HG03175 (cell line): Measurements from ENCODE around the gene PPP1R14D.

Experiments used
- ATAC-seq: cut with Tn5 transposase; IDR thresholded peaks from one replicate; pipeline ENCODE4 v1.9.1; 2021; ENCODE audit warnings: mild to moderate bottlenecking, moderate library complexity; ENCODE audit not compliant: unreplicated experiment

Gene PPP1R14D

DNA sequence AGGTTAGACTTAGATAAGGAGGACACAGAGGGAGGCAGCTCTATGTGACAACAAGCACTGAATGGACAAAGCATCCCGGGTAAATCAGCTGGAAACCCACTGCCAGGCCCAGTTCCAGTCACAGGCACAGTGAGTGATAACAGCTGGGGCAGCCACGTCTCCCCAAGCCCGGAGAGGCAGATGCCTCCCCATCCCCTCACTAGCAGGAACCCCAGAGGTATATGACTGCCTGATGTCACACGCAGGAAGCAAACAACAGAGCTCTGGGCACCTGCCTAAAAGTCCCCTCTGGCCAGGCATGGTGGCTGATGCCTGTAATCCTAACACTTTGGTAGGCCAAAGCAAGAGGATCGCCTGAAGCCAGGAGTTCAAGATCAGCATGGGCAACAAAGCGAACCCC is 40.5 kb downstream of the PPP1R14D start:
- no peak for ATAC-seq

DNA sequence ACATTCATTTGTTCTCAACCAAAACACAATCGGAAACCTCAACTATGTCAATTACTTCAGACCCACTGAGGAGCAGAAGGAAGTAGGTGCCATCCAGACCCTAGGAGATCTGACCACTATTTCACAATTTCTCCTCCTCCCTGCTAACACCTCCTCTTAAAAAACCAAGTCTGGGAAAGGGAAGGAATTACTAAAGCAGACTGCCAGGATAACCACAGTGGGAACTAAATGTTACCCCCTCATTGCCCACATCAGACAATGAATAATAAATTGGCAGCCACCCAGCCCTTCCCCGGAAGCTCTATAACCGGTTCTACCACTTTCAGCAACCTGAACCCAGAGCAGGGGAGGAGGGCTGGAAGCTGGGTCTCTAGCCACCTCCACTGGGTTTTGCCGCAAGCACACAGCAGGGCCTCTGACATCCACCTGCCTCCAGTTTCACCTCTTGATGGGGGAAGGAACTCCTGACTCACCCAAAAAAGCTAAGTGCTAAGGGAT is 41.1 kb downstream of the PPP1R14D start:
- ATAC-seq: no peak

DNA sequence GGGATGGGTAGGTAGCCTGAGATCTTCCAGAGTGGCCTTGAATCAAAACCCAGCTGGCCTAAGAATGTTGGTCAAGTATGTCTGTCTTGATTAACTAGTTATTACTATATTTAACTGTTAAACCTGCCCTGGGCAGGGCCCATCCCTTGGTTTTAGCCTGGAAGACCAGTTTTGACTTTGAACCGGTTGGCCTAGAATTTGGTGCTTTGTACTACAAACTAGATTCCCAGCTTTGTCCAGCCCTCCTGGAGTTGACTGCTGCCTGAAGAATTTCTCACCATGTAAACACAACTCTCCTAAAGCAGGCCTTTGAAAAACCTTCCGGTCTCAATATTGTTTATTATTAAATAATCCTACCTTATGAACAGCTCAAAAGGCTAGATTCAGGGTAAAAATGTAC is 42.7 kb downstream of the PPP1R14D start:
- no peak for ATAC-seq

DNA sequence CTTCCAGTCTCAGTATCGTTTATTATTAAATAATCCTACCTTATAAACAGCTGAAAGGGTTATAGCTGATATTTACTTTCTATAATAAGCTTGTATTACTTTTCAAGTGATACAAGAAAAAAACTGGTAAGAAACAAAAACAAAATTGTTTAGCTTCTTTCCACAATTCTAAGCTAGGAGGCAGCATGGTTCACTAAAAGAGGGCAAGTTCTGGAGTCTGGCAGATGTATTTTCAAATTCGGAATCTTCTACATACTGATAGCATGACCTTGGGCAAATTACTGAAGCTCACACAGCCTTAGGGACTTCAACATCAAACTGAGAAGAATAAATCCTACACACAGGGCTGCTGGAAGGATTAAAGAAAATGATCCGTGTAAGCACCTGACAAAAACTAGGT is 43.3 kb downstream of the PPP1R14D start:
- no peak for ATAC-seq

DNA sequence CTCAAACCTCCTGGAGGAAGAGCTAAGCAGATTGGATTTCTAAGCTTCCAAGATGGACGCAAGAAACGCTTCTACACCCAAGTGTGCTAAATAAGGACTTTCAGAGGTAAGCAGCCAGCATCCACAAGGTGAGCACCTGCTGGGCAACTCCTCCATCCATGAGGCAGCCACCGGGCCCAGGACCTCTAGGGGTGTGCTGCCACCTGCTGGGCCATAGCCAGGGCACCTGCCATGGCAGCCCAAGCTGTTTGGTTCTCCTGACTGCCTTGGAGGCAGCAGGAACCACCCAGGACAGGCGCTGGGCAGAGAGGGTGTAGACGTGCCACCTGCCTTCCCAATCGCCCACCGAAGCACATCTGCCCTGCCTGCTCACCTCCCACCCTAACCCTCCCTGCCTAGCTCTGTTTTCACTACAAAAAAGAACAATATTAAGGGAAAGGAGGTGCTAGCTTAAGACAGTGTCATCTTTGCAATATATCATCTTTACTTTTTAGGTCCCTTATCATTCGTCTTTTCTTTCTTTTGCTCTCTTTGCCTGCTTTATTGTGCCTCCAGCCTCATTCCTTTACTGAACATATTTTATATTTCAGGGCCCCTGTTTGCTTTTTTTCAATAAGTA is 45.8 kb downstream of the PPP1R14D start:
- no peak for ATAC-seq

DNA sequence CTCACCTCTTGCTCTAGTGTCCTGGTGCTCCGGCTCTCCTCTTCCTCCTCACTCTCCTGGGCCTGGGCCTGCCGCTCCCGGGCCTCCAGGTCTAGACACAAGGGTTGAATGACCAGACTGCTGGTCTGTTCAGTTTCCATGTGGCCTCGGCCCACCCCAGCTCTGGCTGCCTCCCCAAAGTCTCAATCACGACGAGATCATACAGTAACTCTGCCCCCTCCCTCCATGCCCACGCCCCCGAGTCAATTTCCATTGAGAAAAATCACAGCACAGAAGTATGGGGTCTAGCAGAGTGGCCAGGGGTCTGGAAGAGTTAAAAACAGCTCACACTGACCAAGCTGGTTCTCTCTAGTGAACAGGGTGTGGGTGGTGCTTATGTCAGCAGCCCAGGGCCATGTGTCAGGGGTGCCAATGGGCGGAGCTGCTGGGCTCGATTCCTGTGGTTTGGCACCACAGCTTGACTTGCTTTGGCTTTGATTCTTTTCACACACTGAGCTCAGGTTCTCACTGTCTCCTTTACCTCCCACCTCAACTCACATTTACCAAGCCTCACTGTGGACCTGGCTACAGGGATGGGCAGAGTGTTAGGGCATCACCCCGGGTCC is 51.9 kb downstream of the PPP1R14D start:
- no peak for ATAC-seq

DNA sequence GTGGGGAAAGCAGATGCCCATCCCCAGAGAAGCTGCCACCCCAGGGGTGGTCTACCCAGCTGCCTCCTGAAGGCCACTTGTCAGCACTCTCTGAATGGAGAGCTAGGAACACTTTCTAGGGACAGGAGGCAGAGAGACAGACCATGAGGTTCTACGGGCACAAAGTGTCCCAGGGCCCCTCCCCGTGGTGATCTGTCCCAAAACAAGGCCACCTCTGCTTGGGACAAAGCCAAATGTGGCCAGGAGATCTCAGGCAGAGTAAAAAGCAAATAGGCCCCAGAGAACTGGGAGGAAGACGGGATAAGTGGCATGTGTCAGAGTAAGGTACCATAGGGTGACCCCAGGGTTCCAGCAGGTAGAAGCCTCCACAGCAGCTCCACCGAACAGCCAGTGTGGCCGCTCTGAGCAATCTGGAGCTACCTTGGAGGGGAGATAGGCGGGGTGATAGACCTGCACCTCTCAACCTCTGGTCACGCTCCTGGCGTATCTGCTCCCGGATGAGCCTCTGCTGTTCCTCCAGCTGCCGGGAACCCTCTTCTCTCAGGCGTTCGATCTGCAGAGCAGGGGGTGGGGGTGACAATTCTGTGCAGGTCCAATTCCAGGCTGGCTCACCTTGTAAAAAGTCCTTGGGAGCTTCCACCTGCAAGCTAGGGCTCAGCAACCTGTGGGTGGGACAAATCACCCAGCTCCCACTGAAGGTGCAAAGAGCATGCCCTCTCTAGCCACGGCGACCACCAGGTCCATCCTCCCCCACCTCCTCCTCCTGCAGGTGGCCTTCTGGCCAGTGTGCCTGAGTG is 52.6 kb downstream of the PPP1R14D start:
- no peak for ATAC-seq

DNA sequence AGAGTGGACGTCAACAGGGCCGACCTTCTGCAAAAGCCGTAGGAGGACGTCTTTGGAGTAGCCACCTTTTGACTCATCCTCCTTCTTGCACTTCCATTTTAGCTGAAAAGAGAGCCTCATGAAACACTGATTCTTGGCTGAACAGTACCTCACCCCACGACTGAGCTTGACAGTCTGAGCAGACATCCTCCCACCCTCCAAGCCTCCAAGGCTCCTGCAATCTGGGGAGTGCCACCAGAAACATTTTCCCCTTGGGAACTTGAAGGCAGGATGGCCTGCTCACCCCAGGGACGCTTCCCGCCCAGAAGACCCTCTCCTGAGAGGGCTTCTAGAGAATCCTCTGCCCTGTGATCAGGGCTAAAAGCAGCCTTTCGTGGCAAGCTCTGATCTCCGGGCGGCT is 53.5 kb downstream of the PPP1R14D start:
- ATAC-seq: no peak

DNA sequence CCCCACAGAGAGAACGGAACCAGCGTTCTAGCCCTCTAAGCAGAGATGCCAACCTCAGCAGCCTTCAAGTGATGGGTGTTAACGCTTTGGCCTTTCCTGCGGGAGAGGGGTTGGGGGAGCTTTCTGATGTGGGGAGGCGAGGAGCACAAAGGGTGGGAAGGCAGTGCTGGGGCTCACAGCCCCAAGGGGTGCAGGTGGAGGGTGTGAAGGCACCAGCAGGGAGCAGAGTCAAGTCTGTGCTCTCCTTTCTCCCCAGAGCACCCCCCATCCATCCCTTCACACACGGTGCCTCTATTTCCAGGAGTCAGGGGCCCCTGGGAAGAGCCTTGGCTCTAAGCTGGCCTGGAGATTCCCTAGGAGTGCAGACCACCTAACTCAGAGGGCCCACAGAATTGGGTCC is 54.6 kb downstream of the PPP1R14D start:
- no peak for ATAC-seq

DNA sequence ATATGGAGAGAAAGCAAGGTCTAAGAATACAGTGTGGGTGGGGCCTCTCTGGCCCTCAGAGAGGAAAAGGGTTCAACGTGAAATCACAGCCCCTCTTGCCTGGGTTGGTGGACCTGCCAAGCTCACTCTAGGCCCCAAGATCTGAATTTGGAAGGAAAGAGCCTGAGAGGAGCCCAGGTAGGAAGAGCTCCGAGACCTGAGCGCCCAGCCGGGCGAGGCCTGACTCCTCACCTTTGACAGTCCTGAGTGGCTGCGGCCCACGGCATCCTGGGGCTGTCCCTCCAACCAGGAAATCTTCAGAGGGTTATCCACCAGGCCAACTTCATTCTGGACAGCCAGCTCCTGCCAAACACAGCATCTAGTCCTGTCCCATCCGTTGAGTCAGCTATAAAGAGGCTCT is 55.0 kb downstream of the PPP1R14D start:
- ATAC-seq: no peak

DNA sequence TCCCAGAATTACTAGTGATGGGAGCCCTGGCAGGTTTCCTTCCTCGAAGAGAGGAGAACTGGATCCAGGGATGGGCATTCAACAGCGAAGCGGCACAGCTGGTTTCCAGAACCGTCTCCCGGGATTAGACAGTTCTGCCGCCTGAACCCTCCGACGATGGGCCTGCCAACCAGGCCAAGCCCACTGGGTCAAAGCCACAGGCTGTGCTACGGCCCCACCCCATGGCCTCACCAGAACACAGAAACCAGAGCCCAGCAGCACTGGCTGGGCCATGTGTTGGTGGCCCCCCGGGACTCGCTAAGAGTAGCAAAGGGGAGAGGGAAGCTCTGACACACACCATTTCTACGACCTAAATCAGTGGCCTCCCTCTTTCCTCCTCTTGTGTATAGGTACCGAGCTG is 56.5 kb downstream of the PPP1R14D start:
- ATAC-seq: no peak

DNA sequence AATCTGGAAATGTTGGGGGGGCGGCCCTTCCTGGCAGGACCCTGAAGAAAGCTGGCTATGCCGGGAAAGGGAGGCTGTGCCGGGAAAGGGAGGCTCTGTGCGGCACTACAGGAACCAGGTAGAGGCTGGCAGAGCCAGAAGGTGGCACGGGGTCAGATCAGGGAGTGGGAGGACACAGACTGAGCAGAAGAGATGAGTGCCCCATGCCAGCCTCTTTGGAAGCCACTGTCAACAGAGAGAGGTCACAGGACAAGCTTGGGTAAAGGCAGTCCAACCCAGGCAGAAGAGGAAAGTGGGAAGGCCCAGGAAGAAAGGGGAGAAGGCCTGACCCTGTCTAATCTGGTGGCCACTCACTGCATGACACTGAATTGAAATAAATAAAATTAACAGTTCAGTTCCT is 57.3 kb downstream of the PPP1R14D start:
- no peak for ATAC-seq

DNA sequence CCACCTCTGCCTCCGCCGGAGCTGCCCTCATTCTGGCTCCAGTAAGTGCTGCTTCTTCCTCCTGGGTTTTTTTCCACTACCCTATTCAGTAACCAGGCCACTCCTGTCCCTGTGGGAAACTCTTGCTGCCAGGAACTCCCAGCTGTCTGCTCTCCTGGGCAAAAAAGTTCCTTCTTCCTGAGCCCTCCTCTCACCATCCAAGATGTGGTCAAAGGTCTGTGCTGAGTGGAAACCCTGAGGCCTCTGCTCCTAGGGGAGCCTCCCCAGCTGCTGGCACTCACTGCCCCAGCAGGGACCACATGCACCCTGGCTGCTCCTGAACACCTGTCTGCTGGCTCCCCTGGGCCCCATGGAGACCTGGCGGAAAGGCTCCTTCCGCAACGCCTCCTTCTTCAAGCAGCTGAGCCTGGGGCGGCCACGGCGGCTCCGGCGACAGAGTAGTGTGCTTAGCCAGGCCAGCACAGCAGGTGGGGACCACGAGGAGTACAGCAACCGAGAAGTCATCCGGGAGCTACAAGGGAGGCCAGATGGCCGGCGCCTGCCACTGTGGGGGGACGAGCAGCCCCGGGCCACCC is 58.3 kb downstream of the PPP1R14D start:
- no peak for ATAC-seq

DNA sequence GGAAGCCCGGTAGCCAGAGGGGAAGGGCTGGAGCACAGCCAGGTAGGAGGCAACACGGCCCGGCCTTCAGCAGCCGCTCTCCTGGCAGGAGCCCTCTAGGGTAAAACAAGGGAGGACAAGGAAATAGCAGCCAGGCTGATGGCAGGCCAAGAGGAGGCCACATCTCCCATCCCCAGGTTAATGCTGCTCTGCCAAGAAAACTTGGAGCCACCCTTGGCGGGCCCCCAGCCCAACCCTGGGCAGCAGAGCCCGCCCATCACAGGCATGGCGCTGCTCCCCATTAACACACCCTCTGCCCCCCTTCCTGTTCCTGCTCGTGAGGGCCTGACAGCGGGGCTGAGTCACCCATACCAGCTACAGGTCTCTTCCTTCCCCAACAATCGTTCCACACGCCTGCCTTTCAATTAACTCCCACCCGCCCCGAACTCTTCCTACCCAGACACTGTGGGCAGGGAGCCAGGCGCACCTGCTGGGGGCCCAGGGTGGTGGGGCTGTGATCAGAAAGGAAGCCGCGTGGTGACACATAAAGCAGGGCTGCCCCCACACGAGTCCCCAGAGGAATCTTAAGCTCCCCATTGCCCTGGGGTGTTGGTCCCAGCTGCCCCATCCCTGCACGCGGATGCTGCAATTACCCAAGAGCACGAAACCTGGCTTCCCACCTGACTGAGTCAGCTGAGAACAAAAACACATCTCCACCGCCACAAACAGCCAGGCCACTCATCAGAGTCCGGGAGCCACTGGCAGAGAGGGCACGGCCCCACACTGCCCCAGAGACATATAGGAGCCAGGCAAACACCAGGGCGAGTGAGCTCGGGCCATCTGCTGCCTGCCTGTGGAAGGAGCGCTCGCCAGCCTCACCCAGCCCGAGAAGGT is 59.0 kb downstream of the PPP1R14D start, which contains the start of gene C15orf62:
Gene C15orf62, plus strand, starts transcription at position 707 of the 873 bp plus-strand sequence. CDS start 516 bp downstream, outside the sequence.
- peak; percentile 58 for ATAC-seq

DNA sequence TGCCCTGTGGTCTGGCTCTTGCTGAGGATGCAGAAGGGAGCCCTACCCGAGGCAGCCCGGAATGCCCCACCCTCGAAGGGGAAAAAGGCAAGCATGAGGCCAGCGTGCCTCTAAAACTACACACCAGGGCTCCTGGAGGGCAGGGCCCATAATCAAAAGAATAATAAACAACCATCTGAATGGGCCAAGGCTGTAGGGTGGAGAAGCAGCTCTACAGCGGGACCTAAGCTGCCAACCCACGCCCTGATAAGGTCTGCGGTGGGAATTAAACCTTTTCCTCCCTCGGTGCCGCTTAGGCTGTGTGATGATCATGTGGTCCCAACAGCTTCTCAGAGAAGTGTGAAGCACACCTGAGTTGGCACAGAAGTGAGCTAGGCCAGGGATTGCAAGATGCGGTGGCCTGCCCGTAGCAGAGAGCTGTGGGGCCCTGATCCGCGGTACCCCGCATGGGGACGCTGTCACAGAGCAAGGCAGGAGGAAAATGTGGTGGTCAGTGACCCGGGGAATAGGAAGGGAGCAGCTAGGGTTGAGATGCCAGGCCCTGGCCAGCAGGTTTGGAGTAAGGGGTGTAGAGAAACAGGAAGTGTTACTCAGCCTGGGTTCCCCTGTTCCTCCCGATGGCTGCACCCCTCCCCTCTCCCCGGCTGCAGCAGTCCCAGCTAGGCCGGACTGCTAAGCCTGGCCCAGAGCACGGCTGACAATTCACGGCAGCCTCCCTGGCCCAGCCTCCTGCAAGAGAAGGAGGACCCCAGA is 59.8 kb downstream of the PPP1R14D start:
- no peak for ATAC-seq

DNA sequence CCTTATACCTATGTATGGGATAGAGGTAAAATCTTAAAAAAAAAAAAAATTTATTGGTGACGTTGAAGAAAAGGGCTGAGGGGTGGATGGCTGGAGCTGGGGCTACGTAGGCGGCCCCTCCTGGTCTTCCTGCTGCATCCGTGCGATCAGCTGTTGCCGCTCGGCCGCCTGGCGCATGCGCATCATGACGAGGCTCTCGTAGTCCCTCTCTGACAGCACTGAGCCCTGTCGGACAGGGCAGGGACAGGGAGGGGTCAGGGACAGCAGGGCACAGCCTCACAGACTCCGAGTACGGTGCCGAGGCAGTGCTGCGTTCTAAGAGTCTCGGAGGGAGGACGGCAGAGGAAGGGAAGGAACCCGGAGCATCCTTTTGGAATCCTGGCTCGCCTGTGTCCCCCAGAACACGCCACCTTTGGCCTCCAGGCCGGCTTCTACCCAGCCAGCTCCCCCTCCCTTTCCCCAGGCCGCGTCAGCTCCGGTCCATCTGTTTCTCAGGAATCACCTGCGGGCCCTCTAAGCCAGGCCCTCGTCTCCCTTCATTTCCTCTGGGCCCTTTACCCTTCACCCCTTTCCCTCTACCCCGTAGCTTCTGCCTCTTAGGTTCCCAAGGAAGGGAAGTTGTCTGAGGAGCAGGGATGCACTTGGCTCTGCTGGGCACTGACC is 60.5 kb downstream of the PPP1R14D start:
- no peak for ATAC-seq

DNA sequence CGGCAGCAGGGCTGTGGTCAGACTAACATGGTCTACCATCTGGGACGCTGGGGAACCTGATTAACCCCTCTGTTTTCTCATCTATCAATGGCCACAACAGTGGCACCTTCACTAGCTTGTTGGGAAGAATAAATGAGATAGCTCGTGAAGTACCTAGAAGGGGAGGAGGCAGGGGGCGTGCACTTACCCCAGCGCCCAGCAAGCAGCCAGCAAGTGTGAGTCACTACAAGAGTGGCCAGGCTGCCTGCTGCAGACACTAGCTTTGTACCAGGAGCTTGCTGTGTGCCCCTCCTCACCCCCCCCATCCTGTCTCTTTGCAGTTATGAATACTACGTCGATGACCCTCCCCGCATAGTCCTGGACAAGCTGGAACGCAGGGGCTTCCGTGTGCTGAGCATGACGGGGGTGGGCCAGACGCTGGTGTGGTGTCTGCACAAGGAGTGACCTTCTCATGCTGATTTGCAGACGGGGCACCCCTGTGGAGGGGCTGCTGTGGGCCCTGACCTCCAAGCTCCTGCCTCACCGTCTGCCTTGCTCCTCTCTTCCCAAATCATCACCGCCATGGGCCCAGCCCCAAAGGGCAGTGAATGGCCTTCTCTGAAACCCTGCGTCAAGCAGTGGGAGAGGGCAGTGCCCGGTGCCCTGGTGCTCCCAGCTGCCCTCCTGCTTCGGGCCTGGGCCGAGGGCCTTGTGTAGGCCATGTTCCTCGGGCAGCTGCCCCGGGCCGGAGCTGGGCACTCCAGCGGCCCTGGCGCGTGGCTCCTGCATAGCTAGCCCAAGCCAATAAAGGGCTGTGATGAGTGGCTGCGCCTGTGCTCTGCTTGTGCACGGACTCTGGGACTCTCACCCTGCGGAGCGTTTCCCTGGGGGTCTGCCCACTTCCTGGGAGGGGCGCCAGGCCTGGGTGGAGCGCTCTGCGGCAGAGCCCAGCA is 61.3 kb downstream of the PPP1R14D start:
- no peak for ATAC-seq

DNA sequence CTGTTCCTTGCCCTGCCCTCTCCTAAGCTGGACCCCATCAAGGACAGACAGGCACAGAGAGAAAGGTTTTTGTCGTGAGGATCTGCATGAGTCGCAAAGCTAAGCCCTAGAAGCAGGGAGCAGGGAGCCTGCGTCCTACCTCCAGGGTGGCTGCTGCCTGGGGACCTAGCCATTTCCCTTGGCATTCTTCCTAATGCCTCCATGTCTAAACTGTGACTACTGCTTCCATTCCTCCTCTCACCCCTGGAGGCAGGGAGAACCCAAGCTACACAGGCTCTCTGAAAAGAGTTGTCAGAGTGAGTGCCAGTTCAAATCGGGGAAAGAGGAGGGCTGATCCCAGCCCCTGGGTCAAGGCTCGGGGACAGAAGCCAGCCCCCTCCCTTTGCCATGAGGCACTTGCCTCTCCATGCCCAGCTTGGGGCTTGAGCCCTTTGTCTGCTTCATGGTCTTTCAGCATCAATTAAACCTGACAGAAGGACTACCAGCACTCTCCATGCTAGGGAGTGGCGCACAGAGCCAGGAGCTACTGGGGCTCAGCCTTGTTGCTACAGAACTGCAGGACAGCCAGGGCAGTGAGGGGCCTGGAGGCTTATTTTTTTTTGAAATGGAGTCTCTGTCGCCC is 62.2 kb downstream of the PPP1R14D start:
- no peak for ATAC-seq
